GM18519 (cell line): ENCODE data around the gene SMARCD2.
"Not testable (repeated sequence)": the region's sequence is repeated elsewhere in the genome, so short reads cannot be mapped to it uniquely, and the experiment has no call there.

Experiments used
- ATAC-seq: cut with Tn5 transposase; IDR thresholded peaks from one replicate; pipeline ENCODE4 v1.9.1; 2021; ENCODE audit warnings: mild to moderate bottlenecking, moderate library complexity; ENCODE audit not compliant: unreplicated experiment, low FRiP score

The SMARCD2 gene

GRCh38 chr17:63817736-63818385 lies 24.6 kb downstream of the SMARCD2 start:
- ATAC-seq, result no peak

GRCh38 chr17:63816669-63817068 lies 25.8 kb downstream of the SMARCD2 start:
- no peak for ATAC-seq

GRCh38 chr17:63816123-63816522 lies 26.4 kb downstream of the SMARCD2 start:
- ATAC-seq, result no peak

GRCh38 chr17:63809970-63810369 lies 32.5 kb downstream of the SMARCD2 start:
- no peak for ATAC-seq

- no peak for ATAC-seq
Measured at GRCh38 chr17:63805591-63805990, 36.9 kb downstream of the SMARCD2 start.

GRCh38 chr17:63804328-63804727 lies 38.2 kb downstream of the SMARCD2 start:
- no peak for ATAC-seq

- ATAC-seq, result no peak
Measured at GRCh38 chr17:63800783-63801182, 41.7 kb downstream of the SMARCD2 start.

GRCh38 chr17:63798572-63799106 lies 43.8 kb downstream of the SMARCD2 start:
- no peak for ATAC-seq

GRCh38 chr17:63796375-63796774 lies 46.1 kb downstream of the SMARCD2 start:
- not testable (repeated sequence) for ATAC-seq

- no peak for ATAC-seq
Measured at GRCh38 chr17:63792055-63792729, 50.3 kb downstream of the SMARCD2 start.

- ATAC-seq, result no peak
Measured at GRCh38 chr17:63790057-63790456, 52.4 kb downstream of the SMARCD2 start.

- ATAC-seq, result no peak
Measured at GRCh38 chr17:63786971-63787711, 55.3 kb downstream of the SMARCD2 start.

GRCh38 chr17:63786117-63786516 lies 56.4 kb downstream of the SMARCD2 start:
- no peak for ATAC-seq

GRCh38 chr17:63785556-63785955 lies 56.9 kb downstream of the SMARCD2 start:
- ATAC-seq, result no peak

- no peak for ATAC-seq
Measured at GRCh38 chr17:63783522-63783921, 59.0 kb downstream of the SMARCD2 start.
